ENCODE results near the gene CTIF.

- TF ChIP-seq POLR2AphosphoS5 (IDR thresholded peaks at IDR 0.05; ENCODE audit: borderline replicate concordance, low read depth, low read length) (no peak), EZH2 (IDR thresholded peaks at IDR 0.05) (no peak)
Observed at GRCh38 chr18:48696218-48696617, 157.4 kb downstream of the CTIF start.
